Type B pancreatic cell (in vitro differentiated cells): Measurements from ENCODE around the gene IGF1. TPM values are rescaled to one million over a fixed set of nuclear protein-coding genes. Genes with fewer than 3 reads are reported as not detected.

Experiments
- DNase-seq: peaks from one replicate; pipeline ENCODE4 v3.0.0; 2021; ENCODE audit warnings: mixed read lengths; ENCODE audit not compliant: unreplicated experiment; ENCODE audit errors: extremely low spot score
- H3K27ac Mint-ChIP-seq: 2 replicates; pipeline ENCODE4 v1.8.0; 2021; ENCODE audit warnings: mild to moderate bottlenecking, mixed read lengths
- H3K27me3 Mint-ChIP-seq: 2 replicates; pipeline ENCODE4 v1.8.0; 2021; ENCODE audit warnings: mixed read lengths
- H3K36me3 Mint-ChIP-seq: 2 replicates; pipeline ENCODE4 v1.8.0; 2021; ENCODE audit warnings: mixed read lengths
- H3K4me1 Mint-ChIP-seq: one replicate; pipeline ENCODE4 v1.8.0; 2021; ENCODE audit warnings: mixed read lengths; ENCODE audit not compliant: unreplicated experiment
- H3K4me3 Mint-ChIP-seq: 2 replicates; pipeline ENCODE4 v1.8.0; 2021; ENCODE audit warnings: mild to moderate bottlenecking, mixed read lengths
- H3K9me3 Mint-ChIP-seq: 2 replicates; pipeline ENCODE4 v1.8.0; 2021; ENCODE audit warnings: mixed read lengths
- total RNA-seq: library from RNA; stranded (reverse); gene quantifications from 2 replicates; pipeline ENCODE4 v1.2.1, GENCODE V29; 2021; ENCODE audit warnings: low replicate concordance
- TF ChIP-seq, protein P1 (sequence below): fragments of 200-600 bp; sonication (generic); conservative IDR thresholded peaks from 2 replicates; pipeline ENCODE4 v1.5.0; 2021; ENCODE audit warnings: antibody characterized with exemption, mild to moderate bottlenecking

The IGF1 gene
- total RNA-seq, 1 donor from 2014 or later = 16.1 TPM

DNA sequence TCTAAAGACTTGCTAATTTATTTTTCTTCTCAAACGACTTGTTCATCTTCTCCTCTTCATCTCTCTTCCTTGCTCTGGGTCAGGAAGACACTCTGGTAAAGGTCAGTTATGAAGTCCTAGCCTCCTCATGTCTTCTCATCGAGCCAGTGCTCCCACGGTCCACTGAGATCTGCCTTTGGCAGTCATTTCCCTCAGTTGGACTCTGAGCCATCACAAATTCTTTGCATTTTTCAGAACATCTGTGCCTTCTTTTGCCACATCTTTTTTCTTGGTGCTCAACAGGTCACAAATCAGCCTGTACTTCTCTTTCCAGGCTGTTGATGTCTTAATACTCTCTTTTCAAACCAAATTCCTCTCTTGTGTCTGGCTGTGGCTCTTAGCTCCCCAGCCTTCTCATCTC is 49.7 kb downstream of the IGF1 start:
- Mint-ChIP-seq H3K27me3 (no peaks in the 10 kb centered on the region), H3K4me3 (no peak overlapping the region), H3K36me3 (no peaks in the 10 kb centered on the region), H3K4me1 (peaks cover 10% of the 10 kb centered on the region), H3K9me3 (peaks cover 6% of the 10 kb centered on the region), H3K27ac (no peak overlapping the region)
- TF ChIP-seq, protein P1, sequence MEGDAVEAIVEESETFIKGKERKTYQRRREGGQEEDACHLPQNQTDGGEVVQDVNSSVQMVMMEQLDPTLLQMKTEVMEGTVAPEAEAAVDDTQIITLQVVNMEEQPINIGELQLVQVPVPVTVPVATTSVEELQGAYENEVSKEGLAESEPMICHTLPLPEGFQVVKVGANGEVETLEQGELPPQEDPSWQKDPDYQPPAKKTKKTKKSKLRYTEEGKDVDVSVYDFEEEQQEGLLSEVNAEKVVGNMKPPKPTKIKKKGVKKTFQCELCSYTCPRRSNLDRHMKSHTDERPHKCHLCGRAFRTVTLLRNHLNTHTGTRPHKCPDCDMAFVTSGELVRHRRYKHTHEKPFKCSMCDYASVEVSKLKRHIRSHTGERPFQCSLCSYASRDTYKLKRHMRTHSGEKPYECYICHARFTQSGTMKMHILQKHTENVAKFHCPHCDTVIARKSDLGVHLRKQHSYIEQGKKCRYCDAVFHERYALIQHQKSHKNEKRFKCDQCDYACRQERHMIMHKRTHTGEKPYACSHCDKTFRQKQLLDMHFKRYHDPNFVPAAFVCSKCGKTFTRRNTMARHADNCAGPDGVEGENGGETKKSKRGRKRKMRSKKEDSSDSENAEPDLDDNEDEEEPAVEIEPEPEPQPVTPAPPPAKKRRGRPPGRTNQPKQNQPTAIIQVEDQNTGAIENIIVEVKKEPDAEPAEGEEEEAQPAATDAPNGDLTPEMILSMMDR = no peak
- no peak for DNase-seq

DNA sequence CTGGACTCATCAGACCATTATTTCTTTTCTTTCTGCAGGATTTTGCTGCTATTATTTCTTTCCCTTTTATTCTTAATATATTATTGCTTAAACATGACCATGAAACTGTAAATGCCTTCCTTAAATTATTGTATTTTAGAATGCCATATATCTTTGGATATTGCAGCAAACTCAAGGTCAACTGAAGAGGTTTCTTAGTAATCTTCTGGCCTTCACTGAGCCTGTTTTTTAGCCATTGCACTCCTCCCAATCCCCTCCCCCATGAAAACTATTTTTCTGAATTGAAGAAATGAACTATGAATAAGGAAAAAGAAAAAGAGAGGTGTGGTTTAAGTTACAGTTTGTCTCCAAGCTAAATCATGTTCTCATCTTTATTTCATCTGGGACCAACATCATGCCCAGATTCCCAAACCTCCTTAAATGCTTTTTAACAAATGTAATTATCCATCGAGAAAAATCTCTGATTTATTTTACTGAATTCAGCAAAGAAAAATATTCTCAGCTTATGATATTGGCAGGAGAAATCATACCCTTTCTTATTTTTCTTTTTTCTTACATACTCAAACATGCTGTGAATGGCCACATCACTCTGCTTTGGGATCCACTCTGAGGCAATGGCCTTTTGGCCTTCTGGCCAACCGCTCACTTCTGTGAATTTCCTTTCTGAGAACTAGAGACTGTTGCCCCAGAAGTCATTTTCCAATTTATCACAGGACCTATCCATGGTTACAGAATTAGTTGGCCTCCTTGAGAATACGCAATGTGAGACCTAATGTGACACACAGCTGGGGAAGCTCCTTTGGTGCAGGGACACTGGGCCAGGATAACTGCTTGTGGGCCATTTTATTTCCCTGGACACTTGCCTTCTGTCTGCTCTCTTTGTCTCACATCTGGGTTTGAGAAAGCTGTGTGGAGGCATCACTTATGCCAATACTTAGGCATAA is 50.9 kb downstream of the IGF1 start:
- H3K4me3 Mint-ChIP-seq = no peak overlapping the region
- DNase-seq = no peak
- no peaks in the 10 kb centered on the region for H3K36me3 Mint-ChIP-seq
- H3K27me3 Mint-ChIP-seq = no peaks in the 10 kb centered on the region
- no peak overlapping the region for H3K27ac Mint-ChIP-seq
- H3K9me3 Mint-ChIP-seq = peaks cover 6% of the 10 kb centered on the region
- TF ChIP-seq, protein P1 = no peak
- H3K4me1 Mint-ChIP-seq = peaks cover 9% of the 10 kb centered on the region

DNA sequence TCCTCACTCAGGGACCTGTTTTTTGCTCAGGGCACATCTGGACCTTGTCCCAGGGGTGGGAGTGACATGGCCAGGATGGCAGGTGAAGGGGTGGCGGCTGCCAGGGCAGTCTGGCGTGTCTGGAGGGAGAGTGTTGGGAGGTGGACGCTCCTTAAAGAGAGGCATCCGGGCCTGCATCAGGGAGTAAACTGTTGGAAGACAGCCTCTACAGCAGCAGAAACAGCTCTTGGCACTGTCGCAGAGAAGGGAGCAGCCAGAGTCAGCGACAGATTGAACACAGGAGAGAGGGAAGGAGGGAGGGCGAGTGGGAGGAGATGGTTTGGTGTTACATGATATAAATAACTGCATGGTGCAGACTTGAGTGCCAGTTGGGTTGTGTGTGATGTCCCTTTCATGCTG is 52.8 kb downstream of the IGF1 start:
- H3K27me3 Mint-ChIP-seq = no peaks in the 10 kb centered on the region
- H3K4me3 Mint-ChIP-seq = no peak overlapping the region
- H3K9me3 Mint-ChIP-seq = peaks cover 6% of the 10 kb centered on the region
- TF ChIP-seq, protein P1 = no peak
- no peaks in the 10 kb centered on the region for H3K4me1 Mint-ChIP-seq
- no peaks in the 10 kb centered on the region for H3K36me3 Mint-ChIP-seq
- no peak overlapping the region for H3K27ac Mint-ChIP-seq
- DNase-seq = no peak

DNA sequence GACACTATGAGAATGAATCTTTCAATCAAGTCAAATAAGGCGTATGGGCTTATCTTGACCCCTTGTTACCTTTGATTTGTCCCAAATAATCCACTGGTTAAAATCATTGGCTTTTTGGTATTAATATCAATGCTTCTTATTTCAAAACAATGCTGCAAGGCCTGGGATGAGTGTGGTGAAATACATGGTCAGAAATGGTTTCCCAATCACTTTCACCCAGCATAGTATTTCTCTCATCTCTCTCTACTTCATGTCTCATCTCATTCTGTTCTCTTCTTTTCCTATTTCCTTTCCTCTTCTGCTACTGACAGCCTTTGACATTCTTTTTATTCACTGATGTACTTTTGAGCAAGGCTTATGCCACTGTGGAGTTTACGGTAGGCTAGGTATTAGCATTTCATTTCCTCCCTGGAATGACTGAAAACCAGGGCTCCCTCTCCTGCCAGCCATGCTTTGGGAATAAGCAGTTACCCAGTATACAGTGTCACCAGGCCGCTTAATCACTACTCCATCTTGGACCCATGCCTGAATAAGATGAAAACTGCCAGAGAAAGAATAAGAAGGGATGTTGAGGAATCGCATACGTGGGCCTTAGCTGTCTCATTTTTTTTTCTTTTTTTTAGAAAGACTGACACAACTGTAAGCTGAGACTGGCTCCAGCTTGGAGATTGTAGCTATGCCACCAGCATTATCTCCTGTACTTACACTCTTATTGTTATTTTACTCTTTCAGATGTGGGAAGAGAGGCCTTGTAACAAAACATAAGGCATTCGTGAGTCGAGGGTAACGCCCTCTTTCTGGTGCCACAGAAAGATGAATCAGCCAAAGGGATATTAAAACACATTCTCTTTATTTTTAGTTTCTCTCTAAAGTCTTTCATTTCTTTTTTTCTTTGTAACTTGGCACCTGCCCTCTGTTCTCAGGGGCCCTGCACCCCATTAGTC is 53.5 kb downstream of the IGF1 start:
- H3K9me3 Mint-ChIP-seq = peaks cover 6% of the 10 kb centered on the region
- TF ChIP-seq, protein P1 = no peak
- DNase-seq = no peak
- no peaks in the 10 kb centered on the region for H3K36me3 Mint-ChIP-seq
- no peaks in the 10 kb centered on the region for H3K27me3 Mint-ChIP-seq
- no peak overlapping the region for H3K4me3 Mint-ChIP-seq
- H3K27ac Mint-ChIP-seq = no peak overlapping the region
- no peaks in the 10 kb centered on the region for H3K4me1 Mint-ChIP-seq

DNA sequence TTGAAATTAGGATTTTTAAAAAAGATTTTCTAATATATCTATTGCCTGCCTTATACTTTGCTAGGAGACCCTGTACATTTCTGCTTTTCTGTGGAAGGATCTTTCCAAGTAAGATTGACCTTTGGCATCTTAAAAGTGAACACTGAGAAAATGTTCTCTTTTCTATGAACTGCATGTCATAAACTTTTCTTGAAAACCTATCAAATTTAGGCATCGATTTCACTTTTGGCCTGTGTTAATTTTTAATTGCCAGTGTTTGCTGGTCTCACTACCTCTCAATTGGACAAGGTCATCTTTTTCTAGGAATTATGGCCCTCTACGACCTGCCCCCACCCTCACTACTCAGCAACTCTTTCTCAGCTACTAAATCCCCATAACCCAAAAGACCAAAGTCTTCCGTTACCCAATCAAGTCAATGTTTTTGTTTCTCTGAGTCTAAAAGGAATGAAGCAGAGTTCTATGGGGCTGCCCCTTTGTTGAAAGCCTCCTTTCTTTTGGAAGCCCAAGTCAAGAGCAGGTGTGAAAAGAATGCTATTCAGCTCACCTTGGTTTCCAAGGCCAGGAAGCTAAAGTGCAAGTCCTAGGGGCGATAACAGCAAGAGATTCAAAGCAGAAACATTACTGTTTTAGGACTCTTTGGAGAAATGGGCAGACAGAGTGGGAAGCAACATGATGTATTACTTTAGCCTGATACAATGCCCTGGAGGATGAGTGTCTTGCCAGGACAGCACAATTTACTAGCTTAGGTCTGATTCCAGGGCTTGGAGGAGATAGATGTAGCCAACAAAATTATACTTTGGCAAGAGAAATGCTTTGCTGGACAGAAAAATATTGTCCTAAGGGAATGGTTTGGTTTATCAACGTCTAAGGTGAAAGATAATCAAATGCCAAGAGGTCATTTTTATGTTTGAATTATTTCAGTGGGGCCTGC is 55.0 kb downstream of the IGF1 start:
- TF ChIP-seq, protein P1 = no peak
- no peak for DNase-seq
- Mint-ChIP-seq H3K27me3 (no peaks in the 10 kb centered on the region), H3K4me1 (no peaks in the 10 kb centered on the region), H3K27ac (no peak overlapping the region), H3K4me3 (no peak overlapping the region), H3K9me3 (no peaks in the 10 kb centered on the region), H3K36me3 (no peaks in the 10 kb centered on the region)
